Thoracic aorta (tissue), 2 donors: Measurements from ENCODE around the gene SMIM8. TPM values are rescaled to one million over a fixed set of nuclear protein-coding genes. Genes with fewer than 3 reads are reported as not detected.

Experiments
- ATAC-seq: fragments of 150-250 bp; one replicate; pipeline ENCODE4 v1.8.0; 2017; ENCODE audit warnings: low read depth; ENCODE audit not compliant: insufficient number of reproducible peaks, low FRiP score
- DNase-seq: peaks from one replicate; pipeline ENCODE4 v3.0.0-alpha.2; 2020; ENCODE audit warnings: low spot score
- H3K27ac ChIP-seq, 2 donors: fragments of 200-600 bp; sonication (generic); 1 replicate in 1 of 2; 2 replicates in 1 of 2; pipeline ENCODE4 v1.5.1; 2016; ENCODE audit warnings: mild to moderate bottlenecking in 2 of 2, moderate library complexity in 2 of 2
- H3K27me3 ChIP-seq: fragments of 200-600 bp; sonication (generic); replicated peaks from 2 replicates; pipeline ENCODE4 v1.6.0; 2016; ENCODE audit warnings: mild to moderate bottlenecking; ENCODE audit not compliant: insufficient read depth
- H3K36me3 ChIP-seq: fragments of 200-600 bp; sonication (generic); one replicate; pipeline ENCODE4 v1.5.1; 2016
- H3K4me1 ChIP-seq, 2 donors: fragments of 200-600 bp; sonication (generic); 1 replicate in 1 of 2; 2 replicates in 1 of 2; pipeline versions ENCODE4 v1.5.1 to v1.6.0; 2016; ENCODE audit warnings: low read depth in 2 of 2, mild to moderate bottlenecking in 1 of 2; ENCODE audit not compliant: control insufficient read depth in 1 of 2
- H3K4me3 ChIP-seq: fragments of 200-600 bp; sonication (generic); 2 replicates; pipeline ENCODE4 v1.5.1; 2016; ENCODE audit warnings: mild to moderate bottlenecking
- H3K9me3 ChIP-seq: fragments of 200-600 bp; sonication (generic); 2 replicates; pipeline ENCODE4 v1.5.1; 2016
- CTCF ChIP-seq: fragments of 200-600 bp; sonication (generic); IDR thresholded peaks from one replicate; pipeline ENCODE4 v1.5.1; 2019; ENCODE audit warnings: antibody characterized with exemption
- total RNA-seq, 2 donors: library from RNA; depleted of rRNA; stranded (reverse); fragments of >200 nt; gene quantifications; one replicate each; pipeline versions ENCODE4 v1.1.0 to v1.2.3, GENCODE V29; 2016

Gene SMIM8
- total RNA-seq, 2 donors from 2014 or later, result 4.3 to 9.0 TPM

GRCh38 chr6:87341899-87342298, 19.5 kb downstream of the SMIM8 start:
- no peak for TF ChIP-seq CTCF
- H3K9me3 ChIP-seq, result no peaks in the 10 kb centered on the region
- no peaks in the 10 kb centered on the region for H3K27me3 ChIP-seq
- no peaks in the 10 kb centered on the region for H3K36me3 ChIP-seq
- DNase-seq, result no peak
- no peak overlapping the region for H3K4me3 ChIP-seq
- no peak overlapping the region for H3K27ac ChIP-seq
- ATAC-seq, result no peak
- peaks cover 0 to 5% of the 10 kb centered on the region in 2 donors for H3K4me1 ChIP-seq

GRCh38 chr6:87342829-87343228, 20.4 kb downstream of the SMIM8 start:
- TF ChIP-seq CTCF, result no peak
- no peak for DNase-seq
- no peaks in the 10 kb centered on the region for H3K27me3 ChIP-seq
- no peak overlapping the region for H3K4me3 ChIP-seq
- H3K27ac ChIP-seq, result no peak overlapping the region
- peaks cover 0 to 5% of the 10 kb centered on the region in 2 donors for H3K4me1 ChIP-seq
- ATAC-seq, result no peak
- H3K36me3 ChIP-seq, result no peaks in the 10 kb centered on the region
- no peaks in the 10 kb centered on the region for H3K9me3 ChIP-seq

GRCh38 chr6:87344731-87345130, 22.3 kb downstream of the SMIM8 start, which contains the start of gene C6orf163:
C6orf163 (plus strand) TSS chr6:87344813; CDS start chr6:87345100, 287 bp downstream.
- Histone ChIP-seq H3K36me3 (no peaks in the 10 kb centered on the region), H3K4me1 (peaks cover 0 to 5% of the 10 kb centered on the region in 2 donors), H3K27me3 (no peaks in the 10 kb centered on the region), H3K4me3 (no peak within 1 kb of the TSS), H3K27ac (no peak within 1 kb of the TSS), H3K9me3 (no peaks in the 10 kb centered on the region)
- ATAC-seq (no peak), DNase-seq (no peak)
- no peak for TF ChIP-seq CTCF

- TF ChIP-seq CTCF, result no peak
Observed at GRCh38 chr6:87346700-87347099, 24.3 kb downstream of the SMIM8 start.

GRCh38 chr6:87349896-87350295, 27.5 kb downstream of the SMIM8 start:
- DNase-seq, result no peak
- no peak for TF ChIP-seq CTCF
- Histone ChIP-seq H3K4me3 (no peak overlapping the region), H3K27ac (no peak overlapping the region), H3K27me3 (no peaks in the 10 kb centered on the region), H3K9me3 (no peaks in the 10 kb centered on the region), H3K4me1 (no peaks in the 10 kb centered on the region), H3K36me3 (no peaks in the 10 kb centered on the region)
- no peak for ATAC-seq

More at GRCh38 chr6:87346700-87347099, 24.3 kb downstream of the SMIM8 start:
- H3K27ac ChIP-seq, result no peak overlapping the region
- H3K36me3 ChIP-seq, result no peaks in the 10 kb centered on the region
- DNase-seq, result no peak
- H3K4me1 ChIP-seq, result no peaks in the 10 kb centered on the region
- H3K9me3 ChIP-seq, result no peaks in the 10 kb centered on the region
- H3K4me3 ChIP-seq, result no peak overlapping the region
- H3K27me3 ChIP-seq, result no peaks in the 10 kb centered on the region
- ATAC-seq, result no peak
